H1 (cell line): Measurements from ENCODE around the gene COL26A1. TPM values are rescaled to one million over a fixed set of nuclear protein-coding genes. Genes with fewer than 3 reads are reported as not detected.

ENCODE experiments used
- FOSL1 ChIP-seq: IDR thresholded peaks from 2 replicates; pipeline ENCODE4 v1.6.1; 2011; ENCODE audit warnings: mild to moderate bottlenecking, low read depth, low read length, moderate library complexity; ENCODE audit not compliant: insufficient read depth
- TAF7 ChIP-seq: optimal IDR thresholded peaks from 2 replicates; pipeline ENCODE3; 2011; ENCODE audit warnings: low read depth, mild to moderate bottlenecking, inconsistent platforms, low read length, moderate library complexity, borderline replicate concordance
- polyA plus RNA-seq, 7 experiments: library from polyadenylated mRNA; depleted of rRNA in 3 of 7; stranded (reverse) in 5 of 7; unstranded in 2 of 7; fragments of >200 nt in 5 of 7; fragments of 200-250 nt in 2 of 7; gene quantifications; 1 replicate in 5 of 7; 2 replicates in 1 of 7; 4 replicates in 1 of 7; pipeline versions ENCODE4 v1.2.1 to v1.2.3, GENCODE V29; 2011 to 2013; ENCODE audit warnings: missing spikeins in 2 of 7, mixed read lengths in 2 of 7
- total RNA-seq: library from RNA; stranded (reverse); fragmentation: NEBNext Ultra II Directional; extraction: Animal tissue kit (Norgen Biotek cat#: 25700); gene quantifications from 2 replicates; pipeline ENCODE4 v1.2.1, GENCODE V29; 2021
- TF ChIP-seq, protein P1 (sequence below): fragments of 300-600 bp; sonication (generic); IDR thresholded peaks from 2 replicates; pipeline ENCODE4 v1.7.1; 2012; ENCODE audit warnings: low read length, moderate library complexity, mild to moderate bottlenecking, inconsistent platforms; ENCODE audit not compliant: insufficient replicate concordance

The COL26A1 gene
- total and polyA plus RNA-seq, 2 of the 8 experiments (the other 6 are each of a cell fraction or from before 2014, with no cell fraction given), result 51.1 to 68.8 TPM

DNA sequence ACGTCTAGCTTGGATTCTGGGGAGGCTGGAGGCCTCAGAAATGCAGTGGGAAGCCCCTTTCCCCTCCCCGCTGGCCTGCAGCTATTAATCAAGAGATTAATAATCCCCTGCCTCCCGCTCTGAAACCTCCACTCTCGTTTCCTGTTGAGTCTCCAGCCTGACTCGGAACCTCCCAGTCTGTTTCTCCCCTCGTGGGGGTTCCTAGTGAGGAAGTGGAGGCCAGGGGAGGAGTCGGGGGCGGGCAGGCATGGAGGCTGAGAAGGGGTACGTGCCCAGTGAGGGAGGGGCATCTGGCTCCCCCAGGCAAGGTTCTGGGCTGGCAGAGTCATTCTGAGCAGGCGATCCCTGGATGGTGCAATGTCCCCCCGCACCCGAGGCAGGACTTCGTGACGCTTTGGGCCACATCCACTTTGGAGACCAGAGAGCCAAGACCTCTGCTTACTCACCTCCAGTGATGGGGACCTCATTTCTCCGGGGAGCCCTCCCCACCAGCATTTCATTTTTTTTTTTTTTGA lies 73.6 kb downstream of the COL26A1 start (continued):
- TF ChIP-seq, protein P1, sequence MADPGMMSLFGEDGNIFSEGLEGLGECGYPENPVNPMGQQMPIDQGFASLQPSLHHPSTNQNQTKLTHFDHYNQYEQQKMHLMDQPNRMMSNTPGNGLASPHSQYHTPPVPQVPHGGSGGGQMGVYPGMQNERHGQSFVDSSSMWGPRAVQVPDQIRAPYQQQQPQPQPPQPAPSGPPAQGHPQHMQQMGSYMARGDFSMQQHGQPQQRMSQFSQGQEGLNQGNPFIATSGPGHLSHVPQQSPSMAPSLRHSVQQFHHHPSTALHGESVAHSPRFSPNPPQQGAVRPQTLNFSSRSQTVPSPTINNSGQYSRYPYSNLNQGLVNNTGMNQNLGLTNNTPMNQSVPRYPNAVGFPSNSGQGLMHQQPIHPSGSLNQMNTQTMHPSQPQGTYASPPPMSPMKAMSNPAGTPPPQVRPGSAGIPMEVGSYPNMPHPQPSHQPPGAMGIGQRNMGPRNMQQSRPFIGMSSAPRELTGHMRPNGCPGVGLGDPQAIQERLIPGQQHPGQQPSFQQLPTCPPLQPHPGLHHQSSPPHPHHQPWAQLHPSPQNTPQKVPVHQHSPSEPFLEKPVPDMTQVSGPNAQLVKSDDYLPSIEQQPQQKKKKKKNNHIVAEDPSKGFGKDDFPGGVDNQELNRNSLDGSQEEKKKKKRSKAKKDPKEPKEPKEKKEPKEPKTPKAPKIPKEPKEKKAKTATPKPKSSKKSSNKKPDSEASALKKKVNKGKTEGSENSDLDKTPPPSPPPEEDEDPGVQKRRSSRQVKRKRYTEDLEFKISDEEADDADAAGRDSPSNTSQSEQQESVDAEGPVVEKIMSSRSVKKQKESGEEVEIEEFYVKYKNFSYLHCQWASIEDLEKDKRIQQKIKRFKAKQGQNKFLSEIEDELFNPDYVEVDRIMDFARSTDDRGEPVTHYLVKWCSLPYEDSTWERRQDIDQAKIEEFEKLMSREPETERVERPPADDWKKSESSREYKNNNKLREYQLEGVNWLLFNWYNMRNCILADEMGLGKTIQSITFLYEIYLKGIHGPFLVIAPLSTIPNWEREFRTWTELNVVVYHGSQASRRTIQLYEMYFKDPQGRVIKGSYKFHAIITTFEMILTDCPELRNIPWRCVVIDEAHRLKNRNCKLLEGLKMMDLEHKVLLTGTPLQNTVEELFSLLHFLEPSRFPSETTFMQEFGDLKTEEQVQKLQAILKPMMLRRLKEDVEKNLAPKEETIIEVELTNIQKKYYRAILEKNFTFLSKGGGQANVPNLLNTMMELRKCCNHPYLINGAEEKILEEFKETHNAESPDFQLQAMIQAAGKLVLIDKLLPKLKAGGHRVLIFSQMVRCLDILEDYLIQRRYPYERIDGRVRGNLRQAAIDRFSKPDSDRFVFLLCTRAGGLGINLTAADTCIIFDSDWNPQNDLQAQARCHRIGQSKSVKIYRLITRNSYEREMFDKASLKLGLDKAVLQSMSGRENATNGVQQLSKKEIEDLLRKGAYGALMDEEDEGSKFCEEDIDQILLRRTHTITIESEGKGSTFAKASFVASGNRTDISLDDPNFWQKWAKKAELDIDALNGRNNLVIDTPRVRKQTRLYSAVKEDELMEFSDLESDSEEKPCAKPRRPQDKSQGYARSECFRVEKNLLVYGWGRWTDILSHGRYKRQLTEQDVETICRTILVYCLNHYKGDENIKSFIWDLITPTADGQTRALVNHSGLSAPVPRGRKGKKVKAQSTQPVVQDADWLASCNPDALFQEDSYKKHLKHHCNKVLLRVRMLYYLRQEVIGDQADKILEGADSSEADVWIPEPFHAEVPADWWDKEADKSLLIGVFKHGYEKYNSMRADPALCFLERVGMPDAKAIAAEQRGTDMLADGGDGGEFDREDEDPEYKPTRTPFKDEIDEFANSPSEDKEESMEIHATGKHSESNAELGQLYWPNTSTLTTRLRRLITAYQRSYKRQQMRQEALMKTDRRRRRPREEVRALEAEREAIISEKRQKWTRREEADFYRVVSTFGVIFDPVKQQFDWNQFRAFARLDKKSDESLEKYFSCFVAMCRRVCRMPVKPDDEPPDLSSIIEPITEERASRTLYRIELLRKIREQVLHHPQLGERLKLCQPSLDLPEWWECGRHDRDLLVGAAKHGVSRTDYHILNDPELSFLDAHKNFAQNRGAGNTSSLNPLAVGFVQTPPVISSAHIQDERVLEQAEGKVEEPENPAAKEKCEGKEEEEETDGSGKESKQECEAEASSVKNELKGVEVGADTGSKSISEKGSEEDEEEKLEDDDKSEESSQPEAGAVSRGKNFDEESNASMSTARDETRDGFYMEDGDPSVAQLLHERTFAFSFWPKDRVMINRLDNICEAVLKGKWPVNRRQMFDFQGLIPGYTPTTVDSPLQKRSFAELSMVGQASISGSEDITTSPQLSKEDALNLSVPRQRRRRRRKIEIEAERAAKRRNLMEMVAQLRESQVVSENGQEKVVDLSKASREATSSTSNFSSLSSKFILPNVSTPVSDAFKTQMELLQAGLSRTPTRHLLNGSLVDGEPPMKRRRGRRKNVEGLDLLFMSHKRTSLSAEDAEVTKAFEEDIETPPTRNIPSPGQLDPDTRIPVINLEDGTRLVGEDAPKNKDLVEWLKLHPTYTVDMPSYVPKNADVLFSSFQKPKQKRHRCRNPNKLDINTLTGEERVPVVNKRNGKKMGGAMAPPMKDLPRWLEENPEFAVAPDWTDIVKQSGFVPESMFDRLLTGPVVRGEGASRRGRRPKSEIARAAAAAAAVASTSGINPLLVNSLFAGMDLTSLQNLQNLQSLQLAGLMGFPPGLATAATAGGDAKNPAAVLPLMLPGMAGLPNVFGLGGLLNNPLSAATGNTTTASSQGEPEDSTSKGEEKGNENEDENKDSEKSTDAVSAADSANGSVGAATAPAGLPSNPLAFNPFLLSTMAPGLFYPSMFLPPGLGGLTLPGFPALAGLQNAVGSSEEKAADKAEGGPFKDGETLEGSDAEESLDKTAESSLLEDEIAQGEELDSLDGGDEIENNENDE, result no peak
- TF ChIP-seq FOSL1 (no peak), TAF7 (no peak)
- TF ChIP-seq, all 59 proteins: peak for 0
